GM12865 (cell line): ENCODE data around the gene TBC1D22A.
"Not testable (repeated sequence)": the region's sequence is repeated elsewhere in the genome, so short reads cannot be mapped to it uniquely, and the experiment has no call there.

Source experiments
- DNase-seq: peaks from one replicate; pipeline ENCODE4 v3.0.0; 2010; ENCODE audit warnings: low read depth
- H3K4me3 ChIP-seq: 2 replicates; pipeline ENCODE4 v1.5.1; 2011; ENCODE audit warnings: mild to moderate bottlenecking, low read depth, low read length, control low read depth
- TF ChIP-seq, protein P1 (sequence below): IDR thresholded peaks from 2 replicates; pipeline ENCODE4 v1.5.1; 2011; ENCODE audit warnings: low read length, control low read depth, low read depth, inconsistent platforms; ENCODE audit not compliant: insufficient read depth; ENCODE audit errors: missing control alignments

Gene TBC1D22A

DNA sequence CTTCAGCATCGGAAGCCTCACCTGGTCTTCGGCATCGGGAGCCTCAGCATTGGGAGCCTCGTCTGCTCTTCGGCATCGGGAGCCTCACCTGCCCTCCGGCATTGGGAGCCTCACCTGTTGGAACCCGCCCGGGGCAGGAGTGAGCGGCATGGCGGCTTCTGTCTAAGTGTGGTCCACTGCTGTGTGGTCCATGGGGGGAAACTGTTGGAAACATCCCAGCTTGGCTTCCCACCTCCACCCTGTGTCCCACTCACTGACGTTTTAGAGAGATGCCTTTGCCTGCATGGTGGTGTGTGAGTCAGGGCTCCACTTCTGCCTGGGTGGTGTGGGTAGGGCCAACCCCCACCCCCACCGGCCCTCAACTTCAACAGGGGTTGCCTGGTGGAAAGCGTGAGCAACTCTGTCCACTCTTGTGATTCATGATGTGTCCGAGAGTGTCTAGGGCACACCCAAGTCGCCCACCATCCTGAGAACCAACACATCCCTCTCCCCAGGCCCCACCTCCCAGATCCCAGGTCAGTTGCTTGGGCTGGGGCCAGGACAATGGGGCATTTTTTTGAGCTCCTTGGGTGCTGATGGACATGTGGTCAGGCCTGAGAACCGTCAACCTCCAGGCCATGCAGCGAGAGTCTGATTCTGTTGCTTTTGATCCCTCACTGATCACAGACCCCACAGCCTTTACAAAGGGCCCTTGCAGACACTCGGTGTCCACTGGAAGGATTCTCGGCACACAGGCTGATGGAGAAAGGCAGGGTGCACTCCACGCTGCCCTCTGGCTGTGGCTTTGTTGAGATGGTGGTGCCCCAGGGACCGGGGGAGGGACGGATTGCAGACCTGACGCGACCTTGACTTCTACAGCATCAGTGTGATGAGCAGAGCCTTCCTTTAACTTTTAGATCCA, 406.7 kb downstream of the TBC1D22A start:
- no peak overlapping the region for H3K4me3 ChIP-seq
- TF ChIP-seq, protein P1, sequence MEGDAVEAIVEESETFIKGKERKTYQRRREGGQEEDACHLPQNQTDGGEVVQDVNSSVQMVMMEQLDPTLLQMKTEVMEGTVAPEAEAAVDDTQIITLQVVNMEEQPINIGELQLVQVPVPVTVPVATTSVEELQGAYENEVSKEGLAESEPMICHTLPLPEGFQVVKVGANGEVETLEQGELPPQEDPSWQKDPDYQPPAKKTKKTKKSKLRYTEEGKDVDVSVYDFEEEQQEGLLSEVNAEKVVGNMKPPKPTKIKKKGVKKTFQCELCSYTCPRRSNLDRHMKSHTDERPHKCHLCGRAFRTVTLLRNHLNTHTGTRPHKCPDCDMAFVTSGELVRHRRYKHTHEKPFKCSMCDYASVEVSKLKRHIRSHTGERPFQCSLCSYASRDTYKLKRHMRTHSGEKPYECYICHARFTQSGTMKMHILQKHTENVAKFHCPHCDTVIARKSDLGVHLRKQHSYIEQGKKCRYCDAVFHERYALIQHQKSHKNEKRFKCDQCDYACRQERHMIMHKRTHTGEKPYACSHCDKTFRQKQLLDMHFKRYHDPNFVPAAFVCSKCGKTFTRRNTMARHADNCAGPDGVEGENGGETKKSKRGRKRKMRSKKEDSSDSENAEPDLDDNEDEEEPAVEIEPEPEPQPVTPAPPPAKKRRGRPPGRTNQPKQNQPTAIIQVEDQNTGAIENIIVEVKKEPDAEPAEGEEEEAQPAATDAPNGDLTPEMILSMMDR = no peak
- no peak for DNase-seq

DNA sequence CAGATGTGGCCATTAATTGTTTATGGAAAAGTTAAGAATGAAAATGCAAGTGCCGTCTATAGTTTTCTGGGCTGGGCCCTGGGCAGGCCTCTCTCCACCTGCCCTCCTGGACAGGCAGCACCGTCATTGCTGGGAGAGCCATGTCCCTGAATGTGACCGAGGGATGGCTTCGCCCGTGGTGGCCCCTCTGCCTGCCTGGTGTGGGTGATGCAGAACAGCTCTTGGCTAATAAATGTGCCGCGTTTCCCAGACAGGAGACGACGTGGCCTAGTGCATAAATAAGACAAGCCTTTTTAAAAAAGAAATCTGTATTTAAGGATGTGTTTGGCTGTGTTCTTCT, 407.3 kb downstream of the TBC1D22A start:
- no peak for DNase-seq
- H3K4me3 ChIP-seq = no peak overlapping the region
- TF ChIP-seq, protein P1 = no peak

DNA sequence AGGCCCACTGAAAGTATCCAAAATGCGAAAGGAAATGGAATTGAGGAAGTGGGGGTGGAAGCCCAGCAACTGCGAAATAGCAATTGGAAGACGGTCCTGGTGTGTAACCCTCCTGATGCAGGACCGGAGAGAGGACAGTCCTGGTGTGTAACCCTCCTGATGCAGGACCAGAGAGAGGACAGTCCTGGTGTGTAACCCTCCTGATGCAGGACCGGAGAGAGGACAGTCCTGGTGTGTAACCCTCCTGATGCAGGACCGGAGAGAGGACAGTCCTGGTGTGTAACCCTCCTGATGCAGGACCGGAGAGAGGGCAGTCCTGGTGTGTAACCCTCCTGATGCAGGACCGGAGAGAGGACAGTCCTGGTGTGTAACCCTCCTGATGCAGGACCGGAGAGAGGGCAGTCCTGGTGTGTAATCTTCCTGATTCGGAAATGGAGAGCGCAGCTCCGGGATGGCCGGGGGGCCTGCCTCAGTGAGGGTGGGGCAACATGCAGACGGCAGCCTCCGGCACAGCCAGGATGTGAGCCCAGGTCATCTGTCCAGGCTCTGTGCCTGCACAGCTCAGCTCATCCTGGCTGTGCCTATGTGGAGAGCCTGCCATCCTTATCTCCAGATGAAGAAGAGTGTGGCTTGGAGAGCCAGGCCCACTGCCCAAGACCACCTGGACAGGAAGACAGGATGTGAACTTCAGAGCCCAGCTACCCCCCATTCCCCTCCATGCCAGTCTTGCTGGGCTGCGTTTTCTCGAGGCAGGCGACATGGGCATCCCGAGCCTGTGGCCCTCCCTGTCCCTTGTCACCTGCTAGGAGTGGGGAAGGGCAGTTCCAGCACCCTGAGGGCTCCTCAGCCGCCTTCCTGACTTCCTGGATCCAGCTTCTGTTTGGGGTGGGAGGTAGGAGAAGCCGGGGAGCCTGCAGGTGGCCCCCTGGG, 408.3 kb downstream of the TBC1D22A start:
- DNase-seq, H3K4me3 ChIP-seq: not testable (repeated sequence)

DNA sequence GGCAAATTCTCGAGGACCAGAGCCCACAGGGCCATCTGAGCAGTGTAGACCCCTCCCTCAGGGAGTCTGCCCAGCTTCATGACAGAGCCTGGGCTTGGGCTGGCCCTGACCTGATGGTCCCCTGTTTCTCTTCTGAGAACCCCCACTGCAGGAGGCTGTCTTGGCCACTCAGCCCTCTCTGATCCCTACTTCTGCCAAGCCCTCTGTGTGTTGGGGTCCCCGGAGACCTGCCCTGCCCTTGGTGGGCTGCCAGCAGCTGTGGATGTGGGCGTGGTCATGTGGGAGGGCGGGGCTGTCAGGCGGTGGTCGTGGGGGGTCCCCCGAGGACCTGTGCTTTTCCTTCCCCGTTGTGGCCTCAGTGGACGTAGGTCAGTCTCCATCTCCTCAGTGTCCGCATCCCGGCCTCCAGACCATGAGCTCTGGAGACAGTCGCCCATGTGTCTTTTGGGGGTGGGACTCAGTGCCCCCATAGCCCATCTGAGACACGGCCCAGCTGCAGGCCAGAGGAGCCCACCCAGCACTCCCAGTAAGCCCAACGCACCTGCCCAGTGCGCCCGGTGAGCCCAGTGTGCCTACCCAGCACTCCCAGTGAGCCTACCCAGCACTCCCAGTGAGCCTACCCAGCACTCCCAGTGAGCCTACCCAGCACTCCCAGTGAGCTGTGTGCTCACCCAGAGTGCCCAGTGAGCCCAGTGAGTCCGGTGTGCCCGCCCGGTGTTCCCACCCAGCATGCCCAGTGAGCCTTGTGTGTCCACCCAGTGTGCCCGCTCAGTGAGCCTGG, 409.2 kb downstream of the TBC1D22A start:
- no peak overlapping the region for H3K4me3 ChIP-seq
- TF ChIP-seq, protein P1 = no peak
- no peak for DNase-seq

DNA sequence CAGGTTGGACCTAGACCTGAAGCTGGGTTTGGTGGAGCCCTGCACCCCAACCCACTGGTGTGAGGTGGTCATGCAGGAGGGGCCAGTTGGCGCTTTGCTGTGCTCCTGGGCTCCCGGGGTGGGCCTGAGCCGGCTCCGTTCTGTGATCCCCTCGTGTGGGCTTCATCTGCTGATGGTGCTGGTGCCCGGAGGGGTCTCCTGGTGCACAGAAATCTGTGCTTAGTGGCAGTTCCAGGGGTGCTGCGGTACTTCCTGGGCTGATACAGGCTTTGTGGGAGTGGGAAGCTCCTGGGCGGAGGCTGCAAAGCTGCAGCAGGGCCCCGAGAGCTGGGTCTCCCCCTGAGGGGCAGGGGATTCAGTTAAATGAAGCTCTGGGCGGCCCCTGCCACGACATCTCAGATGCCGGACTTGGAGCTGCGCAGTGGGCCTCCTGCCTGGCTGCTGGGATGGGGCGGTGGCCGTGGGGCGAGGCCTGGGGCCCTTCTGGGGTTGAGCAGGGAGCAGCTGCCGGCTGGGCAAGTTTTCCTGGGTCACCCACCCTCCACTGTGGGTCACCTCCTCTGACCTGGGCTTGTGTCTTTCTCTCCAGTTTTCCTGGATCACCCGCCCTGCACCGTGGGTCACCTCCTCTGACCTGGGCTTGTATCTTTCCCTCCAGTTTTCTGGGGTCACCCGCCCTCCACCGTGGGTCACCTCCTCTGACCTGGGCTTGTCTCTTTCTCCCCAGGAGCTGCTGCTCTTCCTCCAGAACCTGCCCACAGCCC, 410.5 kb downstream of the TBC1D22A start:
- DNase-seq = no peak
- H3K4me3 ChIP-seq = no peak overlapping the region
- TF ChIP-seq, protein P1 = no peak

DNA sequence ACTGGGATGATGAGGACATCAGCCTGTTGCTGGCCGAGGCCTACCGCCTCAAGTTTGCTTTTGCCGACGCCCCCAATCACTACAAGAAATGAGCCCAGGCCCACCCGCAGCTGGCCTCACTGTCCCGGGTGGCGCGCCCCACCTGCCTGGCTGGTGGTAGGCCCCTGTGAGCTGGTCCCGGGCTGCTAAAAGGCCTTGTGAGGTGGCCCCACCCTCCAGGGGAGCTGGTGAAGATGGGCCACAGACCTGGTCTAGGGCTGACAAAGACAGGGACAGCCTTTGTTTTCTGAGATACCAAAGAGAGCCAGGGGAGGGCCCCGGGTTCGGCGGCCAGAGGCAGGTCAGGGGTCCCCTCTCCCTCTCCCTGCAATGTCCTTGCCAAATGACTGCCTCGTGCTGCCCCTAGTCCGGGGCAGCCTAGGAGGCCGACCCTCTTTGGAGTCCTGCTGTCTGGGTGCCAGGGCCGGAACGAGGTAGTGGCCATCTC, 411.1 kb downstream of the TBC1D22A start:
- DNase-seq = no peak
- no peak overlapping the region for H3K4me3 ChIP-seq
- TF ChIP-seq, protein P1 = no peak
